GM21423 (cell line): ENCODE results near the gene SV2C.

Experiments used
- ATAC-seq: cut with Tn5 transposase; IDR thresholded peaks from one replicate; pipeline ENCODE4 v1.9.1; 2021; ENCODE audit warnings: mild to moderate bottlenecking, moderate library complexity; ENCODE audit not compliant: unreplicated experiment

Gene SV2C

DNA sequence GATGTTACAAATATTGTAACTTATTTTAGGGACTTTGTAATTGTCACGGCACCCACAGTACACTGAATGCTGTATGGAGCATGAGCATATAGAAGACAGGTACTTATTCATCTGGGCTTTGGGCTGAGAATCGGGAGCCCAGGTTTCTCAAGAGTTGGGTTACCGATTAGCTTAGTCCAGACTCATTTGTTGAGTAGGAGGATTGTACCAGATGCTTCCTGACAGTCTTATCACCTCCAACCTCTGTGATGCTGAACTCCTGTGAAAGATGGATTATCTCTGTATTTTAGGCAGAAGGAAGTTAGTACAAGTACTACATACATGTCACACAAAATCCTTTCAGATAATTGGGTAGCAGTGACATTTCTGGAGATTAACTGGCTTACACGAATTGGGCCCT, 79.2 kb downstream of the SV2C start:
- ATAC-seq, result no peak

- ATAC-seq, result no peak
Observed at GRCh38 chr5:76163111-76163628, 80.0 kb downstream of the SV2C start.

DNA sequence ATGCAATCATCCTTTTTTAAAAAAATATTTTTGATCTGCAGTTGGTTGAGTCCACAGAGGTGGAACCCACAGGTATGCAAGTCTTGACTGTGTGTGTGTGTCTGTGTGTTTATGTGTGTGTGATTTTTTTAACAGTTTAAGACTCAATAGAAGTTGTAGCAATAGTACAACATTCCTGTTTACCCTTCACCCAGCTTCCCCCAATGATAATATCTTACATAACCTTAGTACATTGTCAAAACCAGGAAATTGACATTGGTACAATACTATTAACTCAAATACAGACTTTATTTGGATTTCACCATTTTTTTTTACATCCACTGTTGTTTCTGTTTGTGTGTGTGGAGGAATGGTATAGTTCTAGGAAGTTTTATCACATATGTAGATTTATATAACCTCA, 81.8 kb downstream of the SV2C start:
- no peak for ATAC-seq

GRCh38 chr5:76165711-76166374, 82.7 kb downstream of the SV2C start:
- ATAC-seq, result no peak

- ATAC-seq, result no peak
Observed at GRCh38 chr5:76166886-76167576, 83.8 kb downstream of the SV2C start.

DNA sequence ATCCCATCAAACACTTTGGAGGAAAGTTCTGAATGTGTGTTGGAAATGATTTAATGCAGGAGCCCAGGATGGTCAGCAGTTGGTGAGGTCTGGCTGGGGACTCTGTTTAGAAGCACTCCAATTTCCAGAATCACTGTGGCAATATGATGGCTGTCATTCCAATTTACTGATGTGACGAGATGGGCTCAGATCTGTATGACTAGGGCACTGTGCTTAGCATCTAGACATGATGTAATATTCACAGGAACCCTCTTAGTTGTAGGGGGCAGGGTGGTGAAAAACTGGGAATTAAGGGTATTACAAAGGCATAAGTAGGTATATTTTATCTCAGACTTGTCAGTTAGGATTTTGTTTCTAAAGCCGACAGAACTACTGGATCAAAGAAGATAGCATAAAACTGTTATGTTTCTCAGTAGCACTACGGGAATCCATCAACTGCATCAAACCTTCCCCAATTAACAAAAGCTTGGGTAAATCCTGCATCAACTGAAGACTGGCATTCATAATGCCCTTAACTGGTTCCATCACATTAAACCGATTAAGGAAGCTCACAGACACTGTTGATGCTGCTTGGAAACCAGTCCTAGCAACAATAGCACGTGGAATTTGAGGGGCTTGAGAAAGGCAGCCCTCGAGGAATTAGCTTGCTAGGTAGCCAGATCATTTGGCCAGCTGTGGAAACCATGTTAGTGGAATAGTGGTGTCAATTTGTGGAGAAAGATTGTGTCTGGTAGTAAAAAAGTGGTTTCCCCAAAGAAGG, 86.1 kb downstream of the SV2C start:
- no peak for ATAC-seq

- ATAC-seq, result no peak
Observed at GRCh38 chr5:76174101-76174500, 90.9 kb downstream of the SV2C start.

DNA sequence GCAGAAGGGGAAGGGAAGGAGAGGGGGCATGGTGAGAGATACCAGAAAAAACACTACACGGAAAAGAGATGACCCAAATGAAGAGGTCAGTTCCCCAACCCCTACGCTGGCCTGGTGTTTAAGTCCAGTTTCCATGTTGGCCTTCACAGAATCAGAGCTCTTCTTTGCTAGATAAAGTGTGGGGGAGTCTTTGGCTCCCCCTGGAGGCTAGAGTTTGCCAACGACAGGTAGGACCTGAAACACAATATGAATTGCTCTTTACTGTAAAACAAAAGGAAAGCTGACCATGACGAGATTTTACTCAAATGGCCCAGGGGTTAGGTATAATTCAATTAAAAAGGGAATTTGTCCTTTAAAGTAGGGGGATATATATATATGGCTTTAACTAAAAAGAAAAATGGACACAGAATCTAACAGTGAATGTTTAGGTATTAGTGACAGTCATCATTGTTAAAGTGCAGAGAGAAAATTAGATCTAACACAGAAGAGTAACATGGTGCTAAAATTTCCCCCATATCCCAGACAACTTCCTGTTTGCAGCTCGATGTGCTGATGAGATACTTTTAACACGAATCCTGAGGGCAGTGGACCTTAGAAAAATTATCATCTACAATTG, 92.0 kb downstream of the SV2C start:
- peak; percentile 40 for ATAC-seq

- ATAC-seq, result peak; percentile 81
Observed at GRCh38 chr5:76175821-76176403, 92.7 kb downstream of the SV2C start.

DNA sequence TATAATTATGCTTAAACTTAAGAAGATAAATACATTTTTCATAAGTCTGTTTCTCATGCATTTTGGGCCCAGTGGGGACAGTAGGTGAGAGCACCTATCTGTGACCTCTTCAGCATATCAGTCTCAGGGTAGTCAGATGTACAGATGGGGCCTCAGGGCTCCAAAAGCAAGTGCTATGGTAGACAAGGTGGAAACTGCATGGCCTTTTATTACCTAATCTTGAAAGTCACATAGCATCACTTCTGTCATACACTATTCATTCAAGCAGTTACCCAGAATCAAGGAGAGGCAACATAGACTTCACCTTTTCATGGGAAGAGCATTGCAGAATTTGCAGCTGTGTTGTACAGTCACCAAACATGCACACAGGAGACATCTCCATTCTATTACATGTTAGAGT, 94.8 kb downstream of the SV2C start:
- ATAC-seq, result no peak

DNA sequence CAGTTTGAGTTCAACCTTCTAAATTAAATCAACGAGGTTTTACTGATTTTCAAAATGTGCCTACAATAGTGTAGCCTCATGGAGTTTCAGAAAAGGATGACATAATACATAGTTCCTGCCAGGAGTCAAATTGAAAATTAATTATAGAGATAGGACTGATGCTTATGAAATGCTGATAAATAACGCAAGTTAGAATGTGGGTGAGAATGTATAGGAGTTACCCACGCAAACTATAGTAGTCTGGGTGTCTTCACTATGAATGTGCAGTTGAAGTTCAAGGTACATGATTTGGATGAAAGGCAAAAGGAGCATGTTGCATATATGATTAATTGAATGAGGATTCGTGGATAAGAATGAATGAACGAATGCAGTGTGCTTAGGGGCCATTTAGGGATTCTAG, 95.7 kb downstream of the SV2C start:
- no peak for ATAC-seq

DNA sequence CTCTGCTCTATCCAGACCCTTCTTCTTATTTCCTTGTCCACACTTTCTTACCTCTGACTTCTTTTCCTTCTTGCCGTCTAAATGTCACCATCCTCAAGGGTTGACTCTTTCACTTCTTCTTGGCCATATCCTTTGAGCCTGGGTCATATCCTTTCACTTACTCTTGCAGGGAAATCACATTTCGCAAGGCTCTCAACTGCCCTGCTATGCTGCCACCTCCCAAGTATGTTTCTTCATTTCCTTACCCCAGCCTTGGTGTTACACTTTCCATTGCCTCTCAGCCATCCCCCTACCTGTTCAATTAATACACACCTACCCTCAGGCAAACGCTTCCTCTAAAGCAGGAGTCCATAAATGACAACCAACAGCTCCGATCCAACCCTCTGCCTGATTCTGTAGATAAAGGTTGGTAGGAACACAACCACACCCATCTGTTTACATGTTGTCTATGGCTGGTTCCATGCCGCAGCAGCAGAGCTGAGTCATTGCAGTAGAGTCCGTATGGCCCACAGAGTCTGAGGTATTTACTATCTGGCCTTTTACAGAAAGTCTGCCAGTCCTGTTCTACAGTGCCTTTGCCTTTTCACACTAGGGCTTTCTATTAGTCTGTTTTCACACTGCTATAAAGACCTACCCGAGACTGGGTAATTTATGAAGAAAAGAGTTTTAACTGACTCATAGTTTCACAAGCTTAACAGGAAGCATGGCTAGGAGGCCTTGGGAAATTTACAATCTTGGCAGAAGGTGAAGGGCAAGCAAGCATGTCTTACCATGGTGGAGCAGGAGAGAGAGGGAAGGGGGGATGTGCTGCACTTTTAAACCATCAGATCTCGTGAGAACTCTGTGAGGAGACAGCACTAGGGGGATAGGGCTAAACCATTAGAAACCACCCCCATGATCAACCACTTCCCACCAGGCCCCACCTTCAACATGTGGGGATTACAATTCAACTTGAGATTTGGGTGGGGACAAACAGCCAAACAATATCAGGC, 97.9 kb downstream of the SV2C start:
- peak; percentile 79 for ATAC-seq

- no peak for ATAC-seq
Observed at GRCh38 chr5:76187386-76187785, 104.2 kb downstream of the SV2C start.

- no peak for ATAC-seq
Observed at GRCh38 chr5:76190356-76190755, 107.2 kb downstream of the SV2C start.

DNA sequence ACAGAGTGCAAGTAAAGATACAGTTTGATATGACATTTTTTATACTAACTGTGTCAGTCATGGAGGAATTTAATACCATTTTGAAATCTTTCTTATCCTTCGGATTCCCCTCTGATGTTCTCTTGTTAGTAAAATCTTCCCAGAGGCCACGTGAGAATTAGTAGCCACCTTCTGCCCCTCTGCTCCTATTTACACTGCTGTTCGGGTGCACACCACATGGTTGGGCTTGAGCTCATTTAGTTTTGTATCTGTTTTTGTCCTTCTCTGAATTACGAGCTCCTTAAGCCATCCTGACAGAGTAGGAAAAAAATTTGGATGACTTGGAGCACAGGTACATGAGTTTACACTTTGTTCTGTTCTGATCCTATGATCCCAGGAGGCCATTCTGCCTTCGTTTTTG, 109.7 kb downstream of the SV2C start:
- no peak for ATAC-seq

GRCh38 chr5:76193635-76194034, 110.5 kb downstream of the SV2C start:
- no peak for ATAC-seq

GRCh38 chr5:76194340-76194739, 111.2 kb downstream of the SV2C start:
- no peak for ATAC-seq

- ATAC-seq, result no peak
Observed at GRCh38 chr5:76196457-76196856, 113.3 kb downstream of the SV2C start.

DNA sequence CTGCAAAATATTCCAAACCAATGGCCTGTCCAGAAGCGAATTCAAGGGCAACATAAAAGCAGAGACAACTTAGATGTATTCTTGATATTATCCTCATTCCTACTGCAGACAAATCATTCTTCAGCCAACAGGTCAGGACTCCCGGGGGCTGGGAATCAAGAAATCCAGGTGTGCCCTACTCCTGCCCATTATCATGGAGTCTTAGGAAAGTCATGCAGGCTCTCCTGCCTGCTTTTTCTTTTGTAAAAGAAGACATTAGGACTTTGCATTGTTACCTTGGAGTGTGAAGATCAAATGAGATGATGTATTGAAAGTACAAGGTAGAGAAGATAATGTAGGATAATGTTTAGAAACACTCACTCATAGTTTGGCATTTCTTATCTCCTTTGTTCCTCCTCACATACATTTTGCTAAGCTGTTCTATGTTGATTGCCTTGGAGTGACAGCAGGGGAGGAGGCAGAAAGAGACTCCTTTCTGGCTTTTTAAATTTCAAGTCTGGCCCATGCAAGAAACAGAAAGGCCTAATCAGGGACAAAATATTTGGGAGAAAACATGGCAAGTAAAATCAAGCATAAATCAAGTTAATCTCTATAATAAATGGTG, 113.8 kb downstream of the SV2C start:
- ATAC-seq, result no peak
